ENCODE data around the gene AVEN.

DNA sequence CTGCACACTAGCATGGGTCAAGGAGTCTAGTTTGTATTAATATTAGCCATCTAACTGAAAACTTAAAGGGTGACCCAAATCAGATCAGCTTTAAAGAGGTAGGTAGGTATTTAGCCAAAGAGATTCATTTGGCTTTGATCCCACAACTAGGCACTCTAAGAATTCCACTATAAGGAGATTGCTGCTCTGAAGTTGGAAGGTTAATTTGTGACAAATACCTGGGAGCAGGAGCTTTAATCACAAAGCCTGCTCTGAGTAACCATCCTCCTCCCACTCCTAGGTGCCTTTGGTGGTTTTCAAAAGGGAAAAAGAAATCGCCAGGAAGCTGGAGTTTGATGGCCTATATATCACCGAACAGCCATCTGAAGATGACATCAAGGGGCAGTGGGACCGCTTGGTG lies 191.0 kb downstream of the AVEN start:
- TF ChIP-seq POLR2A (IDR thresholded peaks at IDR 0.05), result no peak
- TF ChIP-seq, protein P1, sequence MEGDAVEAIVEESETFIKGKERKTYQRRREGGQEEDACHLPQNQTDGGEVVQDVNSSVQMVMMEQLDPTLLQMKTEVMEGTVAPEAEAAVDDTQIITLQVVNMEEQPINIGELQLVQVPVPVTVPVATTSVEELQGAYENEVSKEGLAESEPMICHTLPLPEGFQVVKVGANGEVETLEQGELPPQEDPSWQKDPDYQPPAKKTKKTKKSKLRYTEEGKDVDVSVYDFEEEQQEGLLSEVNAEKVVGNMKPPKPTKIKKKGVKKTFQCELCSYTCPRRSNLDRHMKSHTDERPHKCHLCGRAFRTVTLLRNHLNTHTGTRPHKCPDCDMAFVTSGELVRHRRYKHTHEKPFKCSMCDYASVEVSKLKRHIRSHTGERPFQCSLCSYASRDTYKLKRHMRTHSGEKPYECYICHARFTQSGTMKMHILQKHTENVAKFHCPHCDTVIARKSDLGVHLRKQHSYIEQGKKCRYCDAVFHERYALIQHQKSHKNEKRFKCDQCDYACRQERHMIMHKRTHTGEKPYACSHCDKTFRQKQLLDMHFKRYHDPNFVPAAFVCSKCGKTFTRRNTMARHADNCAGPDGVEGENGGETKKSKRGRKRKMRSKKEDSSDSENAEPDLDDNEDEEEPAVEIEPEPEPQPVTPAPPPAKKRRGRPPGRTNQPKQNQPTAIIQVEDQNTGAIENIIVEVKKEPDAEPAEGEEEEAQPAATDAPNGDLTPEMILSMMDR (IDR thresholded peaks at IDR 0.05), result no peak

All from right lobe of liver (tissue), 4 donors.